Urothelium cell line (cell line): Measurements from ENCODE around the gene PLAA.
A peak's percentile ranks its signal among the peaks of the same experiment; 100 is the strongest.

Source experiments
- DNase-seq: peaks from one replicate; pipeline ENCODE4 v3.0.0; 2011; ENCODE audit warnings: low spot score, mixed read lengths
- FAIRE-seq: peaks from 2 replicates; lab custom pipeline; 2011; peaks lifted over from hg19 to GRCh38; lab: Jason Lieb, UNC

Gene PLAA

GRCh38 chr9:26946753-26947727 lies at the start of gene PLAA:
Gene PLAA, minus strand, starts transcription at chr9:26947242. Its CDS starts 197 bp downstream, at chr9:26947045.
- DNase-seq: peak; percentile 98
- peak; percentile 63 for FAIRE-seq

GRCh38 chr9:26995810-26996209 lies 48.8 kb upstream of the PLAA start:
- DNase-seq: no peak
- FAIRE-seq: no peak

- DNase-seq: no peak
- no peak for FAIRE-seq
Observed at GRCh38 chr9:26983340-26983739, 36.3 kb upstream of the PLAA start.

- FAIRE-seq: no peak
Observed at GRCh38 chr9:26975728-26976707, 29.0 kb upstream of the PLAA start.

GRCh38 chr9:26974927-26975326 lies 27.9 kb upstream of the PLAA start:
- FAIRE-seq: peak; percentile 9
- DNase-seq: no peak

More at GRCh38 chr9:26975728-26976707, 29.0 kb upstream of the PLAA start:
- peak; percentile 23 for DNase-seq

GRCh38 chr9:26973989-26974388 lies 26.9 kb upstream of the PLAA start:
- FAIRE-seq (no peak), DNase-seq (no peak)

GRCh38 chr9:26971721-26972120 lies 24.7 kb upstream of the PLAA start:
- no peak for FAIRE-seq
- DNase-seq: no peak

GRCh38 chr9:26956860-26957233 lies 9.8 kb upstream of the PLAA start:
- FAIRE-seq: peak; percentile 23
- no peak for DNase-seq

- FAIRE-seq (peak; percentile 92), DNase-seq (peak; percentile 100)
Observed at GRCh38 chr9:26955921-26956859, 9.1 kb upstream of the PLAA start, which contains the start of gene IFT74. Gene IFT74, plus strand, starts transcription at chr9:26956412. Its CDS starts 5,556 bp downstream, at chr9:26961968.

GRCh38 chr9:26955222-26955903 lies 8.3 kb upstream of the PLAA start:
- DNase-seq (peak; percentile 15), FAIRE-seq (no peak)

- FAIRE-seq: no peak
- DNase-seq: no peak
Observed at GRCh38 chr9:26954050-26954508, 7.0 kb upstream of the PLAA start.

GRCh38 chr9:26951794-26952193 lies 4.8 kb upstream of the PLAA start:
- FAIRE-seq (no peak), DNase-seq (no peak)

GRCh38 chr9:26950521-26950920 lies 3.5 kb upstream of the PLAA start:
- DNase-seq: no peak
- FAIRE-seq: no peak

- FAIRE-seq (no peak), DNase-seq (no peak)
Observed at GRCh38 chr9:26949637-26950069, 2.6 kb upstream of the PLAA start.

- FAIRE-seq: no peak
- no peak for DNase-seq
Observed at GRCh38 chr9:26947736-26948135, 694 bp upstream of the PLAA start.

- DNase-seq (no peak), FAIRE-seq (peak; percentile 5)
Observed at GRCh38 chr9:26945591-26945990, 1.5 kb downstream of the PLAA start.

GRCh38 chr9:26940779-26941178 lies 6.3 kb downstream of the PLAA start:
- FAIRE-seq: no peak
- no peak for DNase-seq

GRCh38 chr9:26939955-26940711 lies 6.9 kb downstream of the PLAA start:
- FAIRE-seq (no peak), DNase-seq (no peak)
